AG09319 (cell line): ENCODE data around the gene LUC7L3.
A peak's percentile ranks its signal among the peaks of the same experiment; 100 is the strongest.

Experiments
- DNase-seq: peaks from one replicate; pipeline ENCODE4 v3.0.0-alpha.2; 2010; ENCODE audit warnings: low read depth; ENCODE audit errors: extremely low read depth
- TF ChIP-seq, protein P1 (sequence below): IDR thresholded peaks from 2 replicates; pipeline ENCODE4 v1.5.1; 2011; ENCODE audit warnings: low read depth, mild to moderate bottlenecking, inconsistent platforms, low read length, moderate library complexity

LUC7L3 gene

DNA sequence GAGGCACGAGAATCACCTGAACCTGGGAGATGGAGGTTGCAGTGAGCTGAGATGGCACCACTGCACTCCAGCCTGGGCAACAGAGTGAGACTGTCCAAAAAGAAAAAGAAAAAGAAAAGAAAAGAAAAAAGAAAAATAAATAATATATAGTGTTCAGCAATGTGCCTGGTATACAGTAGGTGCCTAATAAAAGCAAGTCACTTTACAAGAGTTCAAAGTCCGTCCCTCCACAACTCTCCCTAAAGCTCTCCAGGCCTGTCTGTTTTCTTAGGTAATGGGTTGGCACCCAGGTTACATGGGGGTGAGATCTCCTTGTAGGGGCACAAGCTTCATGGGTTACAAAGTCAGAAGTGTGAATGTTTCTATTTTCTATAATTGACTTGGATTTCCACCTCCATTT is 64.5 kb downstream of the LUC7L3 start:
- DNase-seq = no peak
- TF ChIP-seq, protein P1, sequence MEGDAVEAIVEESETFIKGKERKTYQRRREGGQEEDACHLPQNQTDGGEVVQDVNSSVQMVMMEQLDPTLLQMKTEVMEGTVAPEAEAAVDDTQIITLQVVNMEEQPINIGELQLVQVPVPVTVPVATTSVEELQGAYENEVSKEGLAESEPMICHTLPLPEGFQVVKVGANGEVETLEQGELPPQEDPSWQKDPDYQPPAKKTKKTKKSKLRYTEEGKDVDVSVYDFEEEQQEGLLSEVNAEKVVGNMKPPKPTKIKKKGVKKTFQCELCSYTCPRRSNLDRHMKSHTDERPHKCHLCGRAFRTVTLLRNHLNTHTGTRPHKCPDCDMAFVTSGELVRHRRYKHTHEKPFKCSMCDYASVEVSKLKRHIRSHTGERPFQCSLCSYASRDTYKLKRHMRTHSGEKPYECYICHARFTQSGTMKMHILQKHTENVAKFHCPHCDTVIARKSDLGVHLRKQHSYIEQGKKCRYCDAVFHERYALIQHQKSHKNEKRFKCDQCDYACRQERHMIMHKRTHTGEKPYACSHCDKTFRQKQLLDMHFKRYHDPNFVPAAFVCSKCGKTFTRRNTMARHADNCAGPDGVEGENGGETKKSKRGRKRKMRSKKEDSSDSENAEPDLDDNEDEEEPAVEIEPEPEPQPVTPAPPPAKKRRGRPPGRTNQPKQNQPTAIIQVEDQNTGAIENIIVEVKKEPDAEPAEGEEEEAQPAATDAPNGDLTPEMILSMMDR = no peak

DNA sequence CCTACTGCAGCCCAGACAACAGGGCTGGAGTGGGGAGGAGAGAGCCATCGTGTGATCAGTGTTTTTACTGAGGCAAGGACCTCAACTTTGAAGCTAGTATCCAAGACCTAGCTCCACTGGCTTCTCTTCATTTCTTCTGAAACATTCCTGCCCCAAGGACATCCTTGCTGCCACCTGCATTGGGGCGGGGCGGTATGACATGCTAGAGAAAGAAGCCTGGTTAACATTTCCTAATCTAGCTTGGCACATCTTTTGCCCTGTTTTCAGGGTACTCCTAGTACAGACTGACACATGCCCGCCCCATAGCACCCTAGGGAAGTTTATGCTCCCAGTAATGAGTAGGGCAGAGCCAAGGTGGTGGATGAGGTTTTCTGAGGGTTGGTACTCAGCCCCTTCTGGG is 65.7 kb downstream of the LUC7L3 start:
- TF ChIP-seq, protein P1 = no peak

DNA sequence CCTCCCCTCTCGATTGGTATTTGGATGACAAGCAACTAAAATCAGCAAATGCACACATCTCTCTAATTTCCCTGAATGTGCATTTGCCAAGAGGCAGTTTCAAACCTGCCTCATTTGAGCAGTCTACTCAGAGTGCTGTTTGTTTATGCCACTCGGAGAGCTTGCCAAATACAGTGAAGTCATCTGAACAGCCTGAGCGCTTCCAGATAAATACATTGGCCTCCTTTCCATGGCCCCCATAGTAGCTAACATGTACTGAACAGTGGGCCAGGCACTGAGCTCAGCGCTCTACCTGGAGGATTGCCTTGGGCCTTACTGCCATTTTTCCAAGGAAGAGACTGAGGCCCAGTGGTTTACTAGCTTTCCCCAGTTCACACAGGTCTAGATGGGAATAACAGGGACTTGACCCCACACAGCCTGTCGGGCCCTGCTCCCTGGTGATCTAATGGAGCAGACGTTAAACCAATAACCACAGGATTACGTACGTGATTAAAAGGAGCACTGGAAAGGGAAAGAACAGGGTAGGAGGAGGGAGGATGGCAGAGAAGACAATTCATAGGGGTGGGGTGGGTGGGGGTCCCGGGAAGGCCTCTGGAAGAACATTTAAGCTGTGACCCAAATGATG is 66.7 kb downstream of the LUC7L3 start:
- peak; percentile 40 for DNase-seq

More for the DNA sequence above, 65.7 kb downstream of the LUC7L3 start:
- no peak for DNase-seq

GRCh38 chr17:50787106-50787505 is 67.7 kb downstream of the LUC7L3 start:
- no peak for DNase-seq
- TF ChIP-seq, protein P1 = no peak

More for the DNA sequence above, 66.7 kb downstream of the LUC7L3 start:
- TF ChIP-seq, protein P1 = no peak

- DNase-seq = no peak
- TF ChIP-seq, protein P1 = no peak
These were observed 71.2 kb downstream of the LUC7L3 start for GRCh38 chr17:50790618-50791017.

- no peak for DNase-seq
- TF ChIP-seq, protein P1 = no peak
These were observed 72.7 kb downstream of the LUC7L3 start for GRCh38 chr17:50792132-50792531.

DNA sequence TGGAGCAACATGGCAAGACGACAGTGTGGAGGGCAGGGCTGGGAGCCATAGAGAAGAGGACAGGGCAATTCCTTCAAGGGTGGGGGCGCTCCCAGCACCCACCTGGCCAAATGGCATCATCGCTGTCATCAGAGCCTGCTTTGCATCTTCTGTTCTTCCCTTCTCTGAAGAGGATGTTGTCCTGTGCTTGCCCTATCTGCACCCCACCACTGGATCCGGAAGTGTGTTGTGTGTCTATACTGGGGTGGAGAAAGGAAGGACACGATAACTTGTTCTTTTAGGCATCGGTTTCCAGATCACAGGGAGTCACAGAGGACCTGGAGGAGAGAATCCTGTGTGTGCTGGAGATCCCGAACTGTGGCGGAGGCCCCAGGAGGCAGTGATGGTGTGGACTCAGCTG is 73.6 kb downstream of the LUC7L3 start:
- TF ChIP-seq, protein P1 = no peak
- DNase-seq = no peak
